GM23338 (cell line): Measurements from ENCODE around the gene IL11. TPM values are rescaled to one million over a fixed set of nuclear protein-coding genes. Genes with fewer than 3 reads are reported as not detected.
A peak's percentile ranks its signal among the peaks of the same experiment; 100 is the strongest.

Source experiments
- ATAC-seq: fragments of 200-7000 bp; cut with Tn5 transposase; 3 replicates; pipeline ENCODE4 v1.9.1; 2020
- DNase-seq: peaks from one replicate; pipeline ENCODE4 v3.0.0-alpha.2; 2015; ENCODE audit warnings: low spot score
- H2AFZ ChIP-seq: fragments of 200-600 bp; sonication (generic); 2 replicates; pipeline ENCODE4 v1.8.0; 2016; ENCODE audit warnings: antibody characterized with exemption, mild to moderate bottlenecking, moderate library complexity
- H3F3A ChIP-seq: fragments of 200-600 bp; sonication (generic); replicated peaks from 2 replicates; pipeline ENCODE4 v1.8.0; 2017; ENCODE audit warnings: antibody characterized with exemption, mixed run types, low read depth
- H3K27ac ChIP-seq: fragments of 200-600 bp; sonication (generic); 2 replicates; pipeline ENCODE4 v1.6.1; 2016; ENCODE audit warnings: low read depth
- H3K27me3 ChIP-seq: fragments of 200-600 bp; sonication (generic); 2 replicates; pipeline ENCODE4 v1.8.0; 2016; ENCODE audit warnings: mild to moderate bottlenecking, mixed run types, moderate library complexity; ENCODE audit not compliant: insufficient read depth
- H3K36me3 ChIP-seq: fragments of 200-600 bp; sonication (generic); 2 replicates; pipeline ENCODE4 v1.8.0; 2016; ENCODE audit warnings: mild to moderate bottlenecking; ENCODE audit not compliant: insufficient read depth
- H3K4me1 ChIP-seq: fragments of 200-600 bp; sonication (generic); 2 replicates; pipeline ENCODE4 v1.8.0; 2016; ENCODE audit warnings: mild to moderate bottlenecking, moderate library complexity; ENCODE audit not compliant: insufficient read depth
- H3K4me2 ChIP-seq: fragments of 200-600 bp; sonication (generic); 2 replicates; pipeline ENCODE4 v1.7.1; 2017; ENCODE audit warnings: mixed run types
- H3K4me3 ChIP-seq: fragments of 200-600 bp; sonication (generic); 2 replicates; pipeline ENCODE4 v1.6.1; 2016; ENCODE audit warnings: mixed run types
- H3K79me2 ChIP-seq: fragments of 200-600 bp; sonication (generic); replicated peaks from 2 replicates; pipeline ENCODE4 v1.8.0; 2017; ENCODE audit warnings: mild to moderate bottlenecking; ENCODE audit not compliant: insufficient read depth
- H3K9me2 ChIP-seq: fragments of 200-600 bp; sonication (generic); 2 replicates; pipeline ENCODE4 v1.8.0; 2017; ENCODE audit not compliant: insufficient read depth
- H4K20me1 ChIP-seq: fragments of 200-600 bp; sonication (generic); replicated peaks from 2 replicates; pipeline ENCODE4 v1.8.0; 2017; ENCODE audit warnings: mild to moderate bottlenecking; ENCODE audit not compliant: insufficient read depth
- H3K27ac Mint-ChIP-seq: 2 replicates; pipeline ENCODE4 v1.8.0; 2020; ENCODE audit warnings: inconsistent platforms, mild to moderate bottlenecking, moderate library complexity, mixed read lengths
- H3K27me3 Mint-ChIP-seq: 3 replicates; pipeline ENCODE4 v1.8.0; 2022; ENCODE audit warnings: low read depth, mild to moderate bottlenecking, moderate library complexity, mixed read lengths, inconsistent platforms; ENCODE audit not compliant: insufficient read depth, poor library complexity
- H3K36me3 Mint-ChIP-seq: 3 replicates; pipeline ENCODE4 v1.8.0; 2021; ENCODE audit warnings: low read depth, mild to moderate bottlenecking, inconsistent platforms, moderate library complexity, mixed read lengths
- H3K4me1 Mint-ChIP-seq: 3 replicates; pipeline ENCODE4 v1.8.0; 2020; ENCODE audit warnings: mild to moderate bottlenecking, inconsistent platforms, mixed read lengths
- H3K4me3 Mint-ChIP-seq: 3 replicates; pipeline ENCODE4 v1.8.0; 2021; ENCODE audit warnings: moderate library complexity, mild to moderate bottlenecking, inconsistent platforms, mixed read lengths
- H3K9me3 Mint-ChIP-seq: 3 replicates; pipeline ENCODE4 v1.8.0; 2020; ENCODE audit warnings: moderate library complexity, mild to moderate bottlenecking, inconsistent platforms, mixed read lengths
- CREB1 ChIP-seq: fragments of 250-450 bp; sonication (Bioruptor Pico); IDR thresholded peaks from 2 replicates; pipeline ENCODE4 v1.5.0; 2020; ENCODE audit warnings: low read depth, mild to moderate bottlenecking, moderate library complexity
- EZH2 ChIP-seq: fragments of 200-600 bp; sonication (generic); IDR thresholded peaks from one replicate; pipeline ENCODE4 v1.8.0; 2017; ENCODE audit warnings: antibody characterized with exemption, mild to moderate bottlenecking, low read depth; ENCODE audit not compliant: unreplicated experiment
- EZH2phosphoT487 ChIP-seq: fragments of 200-600 bp; sonication (generic); IDR thresholded peaks from one replicate; pipeline ENCODE4 v1.8.1; 2018; ENCODE audit warnings: antibody characterized with exemption; ENCODE audit not compliant: unreplicated experiment
- JUNB ChIP-seq: IDR thresholded peaks from one replicate; pipeline ENCODE4 v1.6.1; 2016; ENCODE audit warnings: antibody characterized with exemption; ENCODE audit not compliant: unreplicated experiment
- NANOG ChIP-seq: IDR thresholded peaks from 2 replicates; pipeline ENCODE4 v1.6.1; 2016; ENCODE audit warnings: antibody characterized with exemption, borderline replicate concordance
- POLR2AphosphoS5 ChIP-seq: IDR thresholded peaks from 2 replicates; pipeline ENCODE4 v1.6.1; 2016; ENCODE audit warnings: antibody characterized with exemption, low read depth
- STAT1 ChIP-seq: IDR thresholded peaks from one replicate; pipeline ENCODE4 v1.6.1; 2016; ENCODE audit warnings: antibody characterized with exemption; ENCODE audit not compliant: unreplicated experiment
- ZNF114 ChIP-seq: fragments of 250-450 bp; sonication (Bioruptor Pico); IDR thresholded peaks from 2 replicates; pipeline ENCODE4 v1.5.0; 2020; ENCODE audit warnings: mild to moderate bottlenecking, moderate library complexity
- ZNF331 ChIP-seq: fragments of 250-450 bp; sonication (Bioruptor Pico); IDR thresholded peaks from 2 replicates; pipeline ENCODE4 v1.5.0; 2020; ENCODE audit warnings: low read depth, mild to moderate bottlenecking, moderate library complexity
- polyA plus RNA-seq: library from polyadenylated mRNA; unstranded; fragments of >200 nt; fragmentation: Nextera tagmentation; extraction: Ambion mirVana; gene quantifications from 2 replicates; pipeline ENCODE4 v1.2.1, GENCODE V29; 2016
- total RNA-seq: library from RNA; depleted of rRNA; stranded (reverse); fragments of >200 nt; shearing (Covaris generic); gene quantifications from 2 replicates; pipeline ENCODE4 v1.2.3, GENCODE V29; 2014
- TF ChIP-seq, protein P1 (sequence below): IDR thresholded peaks from 2 replicates; pipeline ENCODE4 v1.6.1; 2016; ENCODE audit warnings: antibody characterized with exemption
- TF ChIP-seq, protein P2 (sequence below), 2 experiments: fragments of 200-600 bp in 1 of 2; sonication (generic) in 1 of 2; conservative IDR thresholded peaks; 2 replicates each; pipeline versions ENCODE4 v1.5.1 to v1.6.1; 2016 to 2017; ENCODE audit warnings: antibody characterized with exemption in 2 of 2, low read depth in 2 of 2, mild to moderate bottlenecking in 2 of 2, moderate library complexity in 1 of 2
- TF ChIP-seq, protein P3 (sequence below): fragments of 250-450 bp; sonication (Bioruptor Pico); IDR thresholded peaks from 2 replicates; pipeline ENCODE4 v1.5.0; 2020; ENCODE audit warnings: mild to moderate bottlenecking, moderate library complexity
- TF ChIP-seq, protein P4 (sequence below): IDR thresholded peaks from one replicate; pipeline ENCODE4 v1.6.1; 2018; ENCODE audit warnings: antibody characterized with exemption; ENCODE audit not compliant: unreplicated experiment

IL11 gene
- total and polyA plus RNA-seq, 2 experiments from 2014 or later, result 0.58 to 2.2 TPM

DNA sequence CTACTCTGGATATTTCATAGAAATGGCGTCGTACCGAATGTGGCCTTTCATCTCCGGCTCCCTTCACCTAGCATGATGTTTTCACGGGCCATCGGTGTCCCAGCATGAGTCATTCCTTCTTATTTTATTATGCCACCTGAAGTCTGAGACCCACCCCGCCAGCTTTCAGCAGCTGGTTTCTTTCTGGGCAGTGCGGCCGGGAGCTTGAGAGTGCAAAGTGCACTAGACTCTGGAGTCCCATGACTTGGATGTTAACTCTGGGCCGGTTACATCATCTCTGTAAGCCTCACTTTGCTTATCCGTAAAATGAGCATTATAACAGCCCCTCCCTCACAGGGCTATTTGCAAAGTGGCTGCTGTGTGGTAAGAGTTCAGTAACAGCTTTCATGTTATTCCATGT is 36.4 kb downstream of the IL11 start:
- H3K4me3 Mint-ChIP-seq, result no peak overlapping the region
- Histone ChIP-seq H3K27me3 (no peaks in the 10 kb centered on the region), H2AFZ (peak overlapping the region; percentile 74; the same call in 1 of the 2 replicates), H3K4me2 (no peak overlapping the region), H4K20me1 (no peaks in the 10 kb centered on the region), H3K79me2 (no peaks in the 10 kb centered on the region), H3K36me3 (no peaks in the 10 kb centered on the region), H3K4me3 (no peak overlapping the region), H3K9me2 (no peaks in the 10 kb centered on the region; the same call in 1 of the 2 replicates), H3K27ac (no peak overlapping the region), H3F3A (no peaks in the 10 kb centered on the region; the same call in 1 of the 2 replicates), H3K4me1 (no peaks in the 10 kb centered on the region; the same call in 1 of the 2 replicates)
- ATAC-seq (no peak), DNase-seq (no peak)
- TF ChIP-seq STAT1, result no peak
- TF ChIP-seq POLR2AphosphoS5, result no peak
- TF ChIP-seq, protein P1, sequence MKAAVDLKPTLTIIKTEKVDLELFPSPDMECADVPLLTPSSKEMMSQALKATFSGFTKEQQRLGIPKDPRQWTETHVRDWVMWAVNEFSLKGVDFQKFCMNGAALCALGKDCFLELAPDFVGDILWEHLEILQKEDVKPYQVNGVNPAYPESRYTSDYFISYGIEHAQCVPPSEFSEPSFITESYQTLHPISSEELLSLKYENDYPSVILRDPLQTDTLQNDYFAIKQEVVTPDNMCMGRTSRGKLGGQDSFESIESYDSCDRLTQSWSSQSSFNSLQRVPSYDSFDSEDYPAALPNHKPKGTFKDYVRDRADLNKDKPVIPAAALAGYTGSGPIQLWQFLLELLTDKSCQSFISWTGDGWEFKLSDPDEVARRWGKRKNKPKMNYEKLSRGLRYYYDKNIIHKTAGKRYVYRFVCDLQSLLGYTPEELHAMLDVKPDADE, result no peak
- TF ChIP-seq NANOG, result no peak
- TF ChIP-seq EZH2, result no peak
- no peak for TF ChIP-seq JUNB
- TF ChIP-seq, protein P2, sequence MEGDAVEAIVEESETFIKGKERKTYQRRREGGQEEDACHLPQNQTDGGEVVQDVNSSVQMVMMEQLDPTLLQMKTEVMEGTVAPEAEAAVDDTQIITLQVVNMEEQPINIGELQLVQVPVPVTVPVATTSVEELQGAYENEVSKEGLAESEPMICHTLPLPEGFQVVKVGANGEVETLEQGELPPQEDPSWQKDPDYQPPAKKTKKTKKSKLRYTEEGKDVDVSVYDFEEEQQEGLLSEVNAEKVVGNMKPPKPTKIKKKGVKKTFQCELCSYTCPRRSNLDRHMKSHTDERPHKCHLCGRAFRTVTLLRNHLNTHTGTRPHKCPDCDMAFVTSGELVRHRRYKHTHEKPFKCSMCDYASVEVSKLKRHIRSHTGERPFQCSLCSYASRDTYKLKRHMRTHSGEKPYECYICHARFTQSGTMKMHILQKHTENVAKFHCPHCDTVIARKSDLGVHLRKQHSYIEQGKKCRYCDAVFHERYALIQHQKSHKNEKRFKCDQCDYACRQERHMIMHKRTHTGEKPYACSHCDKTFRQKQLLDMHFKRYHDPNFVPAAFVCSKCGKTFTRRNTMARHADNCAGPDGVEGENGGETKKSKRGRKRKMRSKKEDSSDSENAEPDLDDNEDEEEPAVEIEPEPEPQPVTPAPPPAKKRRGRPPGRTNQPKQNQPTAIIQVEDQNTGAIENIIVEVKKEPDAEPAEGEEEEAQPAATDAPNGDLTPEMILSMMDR (conservative IDR thresholded peaks at IDR 0.05; ENCODE audit: low read depth in 2 of 2), result no peak
- no peak for TF ChIP-seq ZNF114 (CRISPR knock-in tag)
- TF ChIP-seq, protein P3, sequence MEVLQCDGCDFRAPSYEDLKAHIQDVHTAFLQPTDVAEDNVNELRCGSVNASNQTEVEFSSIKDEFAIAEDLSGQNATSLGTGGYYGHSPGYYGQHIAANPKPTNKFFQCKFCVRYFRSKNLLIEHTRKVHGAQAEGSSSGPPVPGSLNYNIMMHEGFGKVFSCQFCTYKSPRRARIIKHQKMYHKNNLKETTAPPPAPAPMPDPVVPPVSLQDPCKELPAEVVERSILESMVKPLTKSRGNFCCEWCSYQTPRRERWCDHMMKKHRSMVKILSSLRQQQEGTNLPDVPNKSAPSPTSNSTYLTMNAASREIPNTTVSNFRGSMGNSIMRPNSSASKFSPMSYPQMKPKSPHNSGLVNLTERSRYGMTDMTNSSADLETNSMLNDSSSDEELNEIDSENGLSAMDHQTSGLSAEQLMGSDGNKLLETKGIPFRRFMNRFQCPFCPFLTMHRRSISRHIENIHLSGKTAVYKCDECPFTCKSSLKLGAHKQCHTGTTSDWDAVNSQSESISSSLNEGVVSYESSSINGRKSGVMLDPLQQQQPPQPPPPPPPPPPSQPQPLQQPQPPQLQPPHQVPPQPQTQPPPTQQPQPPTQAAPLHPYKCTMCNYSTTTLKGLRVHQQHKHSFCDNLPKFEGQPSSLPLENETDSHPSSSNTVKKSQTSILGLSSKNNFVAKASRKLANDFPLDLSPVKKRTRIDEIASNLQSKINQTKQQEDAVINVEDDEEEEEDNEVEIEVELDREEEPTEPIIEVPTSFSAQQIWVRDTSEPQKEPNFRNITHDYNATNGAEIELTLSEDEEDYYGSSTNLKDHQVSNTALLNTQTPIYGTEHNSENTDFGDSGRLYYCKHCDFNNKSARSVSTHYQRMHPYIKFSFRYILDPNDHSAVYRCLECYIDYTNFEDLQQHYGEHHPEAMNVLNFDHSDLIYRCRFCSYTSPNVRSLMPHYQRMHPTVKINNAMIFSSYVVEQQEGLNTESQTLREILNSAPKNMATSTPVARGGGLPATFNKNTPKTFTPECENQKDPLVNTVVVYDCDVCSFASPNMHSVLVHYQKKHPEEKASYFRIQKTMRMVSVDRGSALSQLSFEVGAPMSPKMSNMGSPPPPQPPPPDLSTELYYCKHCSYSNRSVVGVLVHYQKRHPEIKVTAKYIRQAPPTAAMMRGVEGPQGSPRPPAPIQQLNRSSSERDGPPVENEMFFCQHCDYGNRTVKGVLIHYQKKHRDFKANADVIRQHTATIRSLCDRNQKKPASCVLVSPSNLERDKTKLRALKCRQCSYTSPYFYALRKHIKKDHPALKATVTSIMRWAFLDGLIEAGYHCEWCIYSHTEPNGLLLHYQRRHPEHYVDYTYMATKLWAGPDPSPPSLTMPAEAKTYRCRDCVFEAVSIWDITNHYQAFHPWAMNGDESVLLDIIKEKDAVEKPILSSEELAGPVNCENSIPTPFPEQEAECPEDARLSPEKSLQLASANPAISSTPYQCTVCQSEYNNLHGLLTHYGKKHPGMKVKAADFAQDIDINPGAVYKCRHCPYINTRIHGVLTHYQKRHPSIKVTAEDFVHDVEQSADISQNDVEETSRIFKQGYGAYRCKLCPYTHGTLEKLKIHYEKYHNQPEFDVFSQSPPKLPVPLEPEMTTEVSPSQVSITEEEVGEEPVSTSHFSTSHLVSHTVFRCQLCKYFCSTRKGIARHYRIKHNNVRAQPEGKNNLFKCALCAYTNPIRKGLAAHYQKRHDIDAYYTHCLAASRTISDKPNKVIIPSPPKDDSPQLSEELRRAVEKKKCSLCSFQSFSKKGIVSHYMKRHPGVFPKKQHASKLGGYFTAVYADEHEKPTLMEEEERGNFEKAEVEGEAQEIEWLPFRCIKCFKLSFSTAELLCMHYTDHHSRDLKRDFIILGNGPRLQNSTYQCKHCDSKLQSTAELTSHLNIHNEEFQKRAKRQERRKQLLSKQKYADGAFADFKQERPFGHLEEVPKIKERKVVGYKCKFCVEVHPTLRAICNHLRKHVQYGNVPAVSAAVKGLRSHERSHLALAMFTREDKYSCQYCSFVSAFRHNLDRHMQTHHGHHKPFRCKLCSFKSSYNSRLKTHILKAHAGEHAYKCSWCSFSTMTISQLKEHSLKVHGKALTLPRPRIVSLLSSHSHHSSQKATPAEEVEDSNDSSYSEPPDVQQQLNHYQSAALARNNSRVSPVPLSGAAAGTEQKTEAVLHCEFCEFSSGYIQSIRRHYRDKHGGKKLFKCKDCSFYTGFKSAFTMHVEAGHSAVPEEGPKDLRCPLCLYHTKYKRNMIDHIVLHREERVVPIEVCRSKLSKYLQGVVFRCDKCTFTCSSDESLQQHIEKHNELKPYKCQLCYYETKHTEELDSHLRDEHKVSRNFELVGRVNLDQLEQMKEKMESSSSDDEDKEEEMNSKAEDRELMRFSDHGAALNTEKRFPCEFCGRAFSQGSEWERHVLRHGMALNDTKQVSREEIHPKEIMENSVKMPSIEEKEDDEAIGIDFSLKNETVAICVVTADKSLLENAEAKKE (CRISPR knock-in tag), result no peak
- TF ChIP-seq, protein P4, sequence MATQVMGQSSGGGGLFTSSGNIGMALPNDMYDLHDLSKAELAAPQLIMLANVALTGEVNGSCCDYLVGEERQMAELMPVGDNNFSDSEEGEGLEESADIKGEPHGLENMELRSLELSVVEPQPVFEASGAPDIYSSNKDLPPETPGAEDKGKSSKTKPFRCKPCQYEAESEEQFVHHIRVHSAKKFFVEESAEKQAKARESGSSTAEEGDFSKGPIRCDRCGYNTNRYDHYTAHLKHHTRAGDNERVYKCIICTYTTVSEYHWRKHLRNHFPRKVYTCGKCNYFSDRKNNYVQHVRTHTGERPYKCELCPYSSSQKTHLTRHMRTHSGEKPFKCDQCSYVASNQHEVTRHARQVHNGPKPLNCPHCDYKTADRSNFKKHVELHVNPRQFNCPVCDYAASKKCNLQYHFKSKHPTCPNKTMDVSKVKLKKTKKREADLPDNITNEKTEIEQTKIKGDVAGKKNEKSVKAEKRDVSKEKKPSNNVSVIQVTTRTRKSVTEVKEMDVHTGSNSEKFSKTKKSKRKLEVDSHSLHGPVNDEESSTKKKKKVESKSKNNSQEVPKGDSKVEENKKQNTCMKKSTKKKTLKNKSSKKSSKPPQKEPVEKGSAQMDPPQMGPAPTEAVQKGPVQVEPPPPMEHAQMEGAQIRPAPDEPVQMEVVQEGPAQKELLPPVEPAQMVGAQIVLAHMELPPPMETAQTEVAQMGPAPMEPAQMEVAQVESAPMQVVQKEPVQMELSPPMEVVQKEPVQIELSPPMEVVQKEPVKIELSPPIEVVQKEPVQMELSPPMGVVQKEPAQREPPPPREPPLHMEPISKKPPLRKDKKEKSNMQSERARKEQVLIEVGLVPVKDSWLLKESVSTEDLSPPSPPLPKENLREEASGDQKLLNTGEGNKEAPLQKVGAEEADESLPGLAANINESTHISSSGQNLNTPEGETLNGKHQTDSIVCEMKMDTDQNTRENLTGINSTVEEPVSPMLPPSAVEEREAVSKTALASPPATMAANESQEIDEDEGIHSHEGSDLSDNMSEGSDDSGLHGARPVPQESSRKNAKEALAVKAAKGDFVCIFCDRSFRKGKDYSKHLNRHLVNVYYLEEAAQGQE, result no peak
- no peak for TF ChIP-seq ZNF331 (CRISPR knock-in tag)
- TF ChIP-seq CREB1 (CRISPR knock-in tag), result no peak
- no peak for TF ChIP-seq EZH2phosphoT487
- peaks cover 6% of the 10 kb centered on the region; the same call in 2 of the 3 replicates for H3K4me1 Mint-ChIP-seq
- no peaks in the 10 kb centered on the region for H3K36me3 Mint-ChIP-seq
- H3K27me3 Mint-ChIP-seq, result peaks cover 8% of the 10 kb centered on the region
- peaks cover 2% of the 10 kb centered on the region; the same call in 1 of the 3 replicates for H3K9me3 Mint-ChIP-seq
- no peak overlapping the region for H3K27ac Mint-ChIP-seq
